ENCODE data around the gene SLC4A5.

SLC4A5 gene

DNA sequence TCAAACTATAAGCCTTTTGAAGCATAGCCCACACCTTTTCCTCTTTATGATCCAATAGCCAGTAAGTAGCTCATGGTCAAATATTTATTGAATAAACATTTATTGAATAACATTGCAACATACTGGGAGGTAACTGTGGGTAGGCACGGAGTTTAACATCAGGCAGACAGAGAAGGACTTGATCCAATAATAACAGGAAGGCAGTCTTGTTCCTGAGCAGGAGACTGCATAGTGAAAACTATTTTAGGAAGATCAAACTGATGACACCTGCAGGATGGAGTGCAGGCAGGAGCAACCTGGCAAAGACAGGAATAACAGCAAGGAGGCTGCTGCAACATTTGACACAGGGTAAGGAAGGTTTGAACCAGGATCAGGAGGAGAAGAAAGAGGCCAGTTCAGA lies 40.0 kb upstream of the SLC4A5 start:
- Histone ChIP-seq H3K27me3 (ENCODE audit: insufficient read depth, low read depth) (no peaks in the 10 kb centered on the region), H3K36me3 (ENCODE audit: insufficient read depth) (no peaks in the 10 kb centered on the region), H3K4me1 (ENCODE audit: low read depth, poor library complexity, severe bottlenecking) (no peaks in the 10 kb centered on the region), H3K79me2 (ENCODE audit: insufficient read depth, low read depth) (peaks cover 9% of the 10 kb centered on the region; the same call in 1 of the 2 replicates), H3K9ac (no peak overlapping the region), H4K20me1 (ENCODE audit: insufficient read depth) (no peaks in the 10 kb centered on the region), H3K27ac (no peak overlapping the region), H3K4me2 (no peak overlapping the region), H3K4me3 (IDR thresholded peaks at IDR 0.05; ENCODE audit: insufficient read depth, low read depth, low read length) (no peak overlapping the region), H2AFZ (ENCODE audit: low read depth) (no peak overlapping the region)
- TF ChIP-seq, protein P1, sequence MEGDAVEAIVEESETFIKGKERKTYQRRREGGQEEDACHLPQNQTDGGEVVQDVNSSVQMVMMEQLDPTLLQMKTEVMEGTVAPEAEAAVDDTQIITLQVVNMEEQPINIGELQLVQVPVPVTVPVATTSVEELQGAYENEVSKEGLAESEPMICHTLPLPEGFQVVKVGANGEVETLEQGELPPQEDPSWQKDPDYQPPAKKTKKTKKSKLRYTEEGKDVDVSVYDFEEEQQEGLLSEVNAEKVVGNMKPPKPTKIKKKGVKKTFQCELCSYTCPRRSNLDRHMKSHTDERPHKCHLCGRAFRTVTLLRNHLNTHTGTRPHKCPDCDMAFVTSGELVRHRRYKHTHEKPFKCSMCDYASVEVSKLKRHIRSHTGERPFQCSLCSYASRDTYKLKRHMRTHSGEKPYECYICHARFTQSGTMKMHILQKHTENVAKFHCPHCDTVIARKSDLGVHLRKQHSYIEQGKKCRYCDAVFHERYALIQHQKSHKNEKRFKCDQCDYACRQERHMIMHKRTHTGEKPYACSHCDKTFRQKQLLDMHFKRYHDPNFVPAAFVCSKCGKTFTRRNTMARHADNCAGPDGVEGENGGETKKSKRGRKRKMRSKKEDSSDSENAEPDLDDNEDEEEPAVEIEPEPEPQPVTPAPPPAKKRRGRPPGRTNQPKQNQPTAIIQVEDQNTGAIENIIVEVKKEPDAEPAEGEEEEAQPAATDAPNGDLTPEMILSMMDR (conservative IDR thresholded peaks at IDR 0.05; ENCODE audit: low read depth, low read length) = no peak

DNA sequence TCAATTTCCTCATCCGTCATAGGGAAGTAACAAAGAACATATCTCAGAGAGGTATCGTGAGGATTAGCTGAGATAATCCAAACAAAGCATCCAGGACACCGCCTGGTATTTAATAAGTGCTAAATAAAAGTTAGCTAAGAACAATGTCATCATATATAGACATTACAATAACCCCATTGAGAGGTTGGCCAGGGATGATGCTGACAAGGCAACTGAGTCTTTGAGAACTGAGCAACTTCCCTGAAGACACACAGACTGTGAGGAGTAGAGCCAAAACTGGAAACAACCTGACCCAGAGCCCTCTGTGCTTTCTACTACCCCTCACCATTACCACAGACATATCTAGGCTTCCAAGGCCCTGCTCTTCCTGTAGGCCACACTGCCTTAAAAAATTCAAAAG lies 38.5 kb upstream of the SLC4A5 start:
- 0 out of 2 replicates have a peak, but pooled peaks cover 5% of the 10 kb centered on the region for H3K36me3 ChIP-seq (ENCODE audit: insufficient read depth)
- H3K4me3 ChIP-seq (IDR thresholded peaks at IDR 0.05; ENCODE audit: insufficient read depth, low read depth, low read length) = no peak overlapping the region
- H3K27ac ChIP-seq = no peak overlapping the region
- no peak overlapping the region for H3K9ac ChIP-seq
- peaks cover 8% of the 10 kb centered on the region; the same call in 1 of the 2 replicates for H3K79me2 ChIP-seq (ENCODE audit: insufficient read depth, low read depth)
- H3K27me3 ChIP-seq (ENCODE audit: insufficient read depth, low read depth) = no peaks in the 10 kb centered on the region
- H4K20me1 ChIP-seq (ENCODE audit: insufficient read depth) = no peaks in the 10 kb centered on the region
- no peak overlapping the region for H3K4me2 ChIP-seq
- H2AFZ ChIP-seq (ENCODE audit: low read depth) = no peak overlapping the region
- TF ChIP-seq, protein P1 (conservative IDR thresholded peaks at IDR 0.05; ENCODE audit: low read depth, low read length) = no peak
- H3K4me1 ChIP-seq (ENCODE audit: low read depth, poor library complexity, severe bottlenecking) = no peaks in the 10 kb centered on the region

GRCh38 chr2:74379851-74380789 lies 36.9 kb upstream of the SLC4A5 start, which contains the start of gene DCTN1:
TSS of gene DCTN1 (minus strand) at chr2:74380311. CDS start at chr2:74380037, 274 bp downstream.
- H3K4me3 ChIP-seq (IDR thresholded peaks at IDR 0.05; ENCODE audit: insufficient read depth, low read depth, low read length) = no peak within 1 kb of the TSS
- H3K27me3 ChIP-seq (ENCODE audit: insufficient read depth, low read depth) = no peaks in the 10 kb centered on the region
- H3K4me2 ChIP-seq = no peak within 1 kb of the TSS
- H3K4me1 ChIP-seq (ENCODE audit: low read depth, poor library complexity, severe bottlenecking) = no peaks in the 10 kb centered on the region
- 0 out of 2 replicates have a peak, but pooled peaks cover 5% of the 10 kb centered on the region for H3K36me3 ChIP-seq (ENCODE audit: insufficient read depth)
- H4K20me1 ChIP-seq (ENCODE audit: insufficient read depth) = no peaks in the 10 kb centered on the region
- no peak within 1 kb of the TSS for H3K27ac ChIP-seq
- no peak within 1 kb of the TSS for H2AFZ ChIP-seq (ENCODE audit: low read depth)
- TF ChIP-seq, protein P1 (conservative IDR thresholded peaks at IDR 0.05; ENCODE audit: low read depth, low read length) = no peak
- H3K9ac ChIP-seq = no peak within 1 kb of the TSS
- H3K79me2 ChIP-seq (ENCODE audit: insufficient read depth, low read depth) = peaks cover 4% of the 10 kb centered on the region; the same call in 1 of the 2 replicates

DNA sequence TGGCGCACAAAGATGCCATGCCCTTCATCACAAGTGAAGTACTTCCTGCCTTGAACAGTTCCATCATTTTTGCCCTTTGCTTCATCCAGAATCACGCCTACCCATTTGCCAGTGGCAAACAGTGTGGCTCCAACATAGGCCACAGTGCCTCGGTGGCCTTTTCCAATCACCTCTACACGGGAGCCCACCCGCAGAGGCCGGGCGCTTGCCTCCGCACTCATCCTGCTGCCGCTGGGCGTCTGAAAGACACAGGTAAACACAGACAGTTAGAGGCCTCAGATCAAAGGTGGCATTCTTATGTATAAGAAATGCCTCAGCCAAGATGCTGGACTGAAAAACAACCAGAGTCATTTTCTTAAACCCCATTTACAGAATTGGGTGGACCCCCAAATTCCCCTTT lies 34.8 kb upstream of the SLC4A5 start:
- 0 out of 2 replicates have a peak, but pooled peaks cover 5% of the 10 kb centered on the region for H3K36me3 ChIP-seq (ENCODE audit: insufficient read depth)
- H3K27me3 ChIP-seq (ENCODE audit: insufficient read depth, low read depth) = no peaks in the 10 kb centered on the region
- H3K4me3 ChIP-seq (IDR thresholded peaks at IDR 0.05; ENCODE audit: insufficient read depth, low read depth, low read length) = no peak overlapping the region
- no peak overlapping the region for H3K9ac ChIP-seq
- H2AFZ ChIP-seq (ENCODE audit: low read depth) = no peak overlapping the region
- H3K4me1 ChIP-seq (ENCODE audit: low read depth, poor library complexity, severe bottlenecking) = no peaks in the 10 kb centered on the region
- no peak overlapping the region for H3K27ac ChIP-seq
- TF ChIP-seq, protein P1 (conservative IDR thresholded peaks at IDR 0.05; ENCODE audit: low read depth, low read length) = no peak
- H3K79me2 ChIP-seq (ENCODE audit: insufficient read depth, low read depth) = 0 out of 2 replicates have a peak, but pooled peaks cover 4% of the 10 kb centered on the region
- no peak overlapping the region for H3K4me2 ChIP-seq
- no peaks in the 10 kb centered on the region for H4K20me1 ChIP-seq (ENCODE audit: insufficient read depth)
